MCF 10A (cell line): ENCODE data around the gene EXOC6B. TPM values are rescaled to one million over a fixed set of nuclear protein-coding genes. Genes with fewer than 3 reads are reported as not detected.

ENCODE experiments used
- BruUV-seq: library from RNA; stranded (reverse); fragments of 400-500 nt; replicated peaks from 2 replicates; lab custom pipeline; 2021; lab: Mats Ljungman, UMichigan
- CTCF ChIA-PET: fragments of 300-600 bp; sonication (Branson Sonifier 250); formaldehyde crosslinking; extraction: SDS; loops from one replicate; lab custom pipeline; 2021; ENCODE audit warnings: antibody characterized with exemption, inconsistent platforms; lab: Yijun Ruan, JAX
- POLR2A ChIA-PET: fragments of 300-600, 350-650 bp; sonication (Branson Sonifier 250); formaldehyde crosslinking; extraction: SDS; loops from one replicate; lab custom pipeline; 2020; ENCODE audit warnings: antibody characterized with exemption, inconsistent platforms; lab: Yijun Ruan, JAX
- DNase-seq: peaks from one replicate; pipeline ENCODE4 v3.0.0-alpha.2; 2018; ENCODE audit not compliant: unreplicated experiment
- H3K27ac Mint-ChIP-seq: one replicate; pipeline ENCODE4 v1.8.0; 2022; ENCODE audit warnings: mild to moderate bottlenecking, low read depth, mixed read lengths; ENCODE audit not compliant: unreplicated experiment
- H3K27me3 Mint-ChIP-seq: one replicate; pipeline ENCODE4 v1.8.0; 2022; ENCODE audit warnings: mixed read lengths; ENCODE audit not compliant: insufficient read depth, unreplicated experiment
- H3K36me3 Mint-ChIP-seq: one replicate; pipeline ENCODE4 v1.8.0; 2022; ENCODE audit warnings: mild to moderate bottlenecking, moderate library complexity, mixed read lengths; ENCODE audit not compliant: insufficient read depth, unreplicated experiment
- H3K4me1 Mint-ChIP-seq: one replicate; pipeline ENCODE4 v1.8.0; 2022; ENCODE audit warnings: mixed read lengths; ENCODE audit not compliant: insufficient read depth, unreplicated experiment
- H3K4me3 Mint-ChIP-seq: one replicate; pipeline ENCODE4 v1.8.0; 2022; ENCODE audit warnings: mild to moderate bottlenecking, moderate library complexity, mixed read lengths; ENCODE audit not compliant: unreplicated experiment
- H3K9me3 Mint-ChIP-seq: one replicate; pipeline ENCODE4 v1.8.0; 2022; ENCODE audit warnings: mixed read lengths; ENCODE audit not compliant: unreplicated experiment
- CTCF ChIP-seq: fragments of 200-600 bp; IDR thresholded peaks from one replicate; pipeline ENCODE4 v1.8.0; 2022; ENCODE audit warnings: antibody characterized with exemption, mild to moderate bottlenecking; ENCODE audit not compliant: unreplicated experiment
- intact Hi-C: fragments of 100-400 bp; cut with micrococcal nuclease; formaldehyde crosslinking; loops from 2 replicates; pipeline ENCODE4 v1.14.1; 2022
- total RNA-seq: library from RNA; stranded (reverse); gene quantifications from 2 replicates; pipeline ENCODE4 v1.2.3, GENCODE V29; 2022

The EXOC6B gene
- total RNA-seq, 1 experiment from 2014 or later, result 24.7 TPM

DNA sequence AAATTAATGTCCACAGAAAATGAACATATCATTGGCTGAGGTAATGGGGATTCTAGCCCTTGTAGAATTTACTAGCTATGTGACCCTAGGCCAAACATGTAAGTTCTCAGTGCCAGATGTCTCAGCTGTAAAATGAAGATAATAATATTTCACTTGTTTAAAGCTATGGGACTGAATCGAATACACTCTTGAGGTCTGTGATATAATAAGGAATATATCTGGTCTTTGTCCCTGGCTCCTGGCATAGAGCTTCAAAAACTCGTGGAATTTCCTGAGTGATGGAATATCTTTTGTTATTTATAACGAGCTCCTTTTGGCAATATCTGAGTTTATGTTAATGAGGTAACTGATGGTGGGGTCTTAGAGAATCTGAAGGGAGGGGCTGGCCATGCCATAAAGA, 476.8 kb downstream of the EXOC6B start:
- intact Hi-C loops, result no loop called here
- ChIA-PET POLR2A (interaction anchor here (1.1 to 1.4 kb wide), 2 partner anchors 8 to 18 kb away, joined by 4 to 6 read pairs; no protein-coding TSS in a partner anchor), CTCF (interaction anchor here (0.6 to 0.9 kb wide), 2 partner anchors 18 to 231 kb away, joined by 5 to 6 read pairs; no protein-coding TSS in a partner anchor)
- no peak for TF ChIP-seq CTCF
- DNase-seq, result no peak
- Mint-ChIP-seq H3K36me3 (no peaks in the 10 kb centered on the region), H3K27me3 (no peaks in the 10 kb centered on the region), H3K27ac (no peak overlapping the region), H3K4me3 (no peak overlapping the region), H3K4me1 (peaks cover 11% of the 10 kb centered on the region), H3K9me3 (no peaks in the 10 kb centered on the region)
- no TSS peak for BruUV-seq

DNA sequence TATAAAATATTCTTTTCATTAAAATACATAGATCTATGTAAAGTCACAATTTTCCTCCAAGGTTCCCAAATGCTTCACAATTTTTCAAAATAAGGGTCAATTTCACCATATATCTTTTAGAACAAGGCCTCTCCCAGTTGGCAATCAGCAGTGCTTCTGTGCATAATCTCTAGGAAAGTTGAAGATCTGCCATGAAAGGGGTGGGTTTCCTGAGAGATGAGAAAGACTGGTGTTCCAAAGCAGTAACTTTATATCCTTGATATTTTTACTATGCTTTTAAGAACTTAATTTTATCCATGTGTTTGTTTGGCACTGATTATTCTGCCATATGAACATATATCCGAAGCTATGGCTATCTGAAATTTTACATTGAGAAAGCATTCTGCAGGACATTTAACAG, 478.8 kb downstream of the EXOC6B start:
- no TSS peak for BruUV-seq
- H3K9me3 Mint-ChIP-seq, result no peaks in the 10 kb centered on the region
- no peak for DNase-seq

GRCh38 chr2:72341639-72342038, 484.2 kb downstream of the EXOC6B start:
- CTCF ChIA-PET, result no interaction called here
- Mint-ChIP-seq H3K4me3 (no peak overlapping the region), H3K27me3 (no peaks in the 10 kb centered on the region), H3K4me1 (no peaks in the 10 kb centered on the region), H3K9me3 (no peaks in the 10 kb centered on the region), H3K36me3 (no peaks in the 10 kb centered on the region), H3K27ac (peak overlapping the region; percentile 46)
- TF ChIP-seq CTCF, result no peak
- DNase-seq, result no peak
- BruUV-seq, result no TSS peak
- POLR2A ChIA-PET, result no interaction called here
- intact Hi-C loops, result no loop called here

More for the DNA sequence above, 478.8 kb downstream of the EXOC6B start:
- ChIA-PET CTCF (no interaction called here), POLR2A (no interaction called here)
- TF ChIP-seq CTCF, result no peak
- H3K36me3 Mint-ChIP-seq, result no peaks in the 10 kb centered on the region
- H3K27ac Mint-ChIP-seq, result no peak overlapping the region
- no peaks in the 10 kb centered on the region for H3K27me3 Mint-ChIP-seq
- H3K4me1 Mint-ChIP-seq, result peaks cover 11% of the 10 kb centered on the region
- H3K4me3 Mint-ChIP-seq, result no peak overlapping the region
- intact Hi-C loops, result no loop called here

DNA sequence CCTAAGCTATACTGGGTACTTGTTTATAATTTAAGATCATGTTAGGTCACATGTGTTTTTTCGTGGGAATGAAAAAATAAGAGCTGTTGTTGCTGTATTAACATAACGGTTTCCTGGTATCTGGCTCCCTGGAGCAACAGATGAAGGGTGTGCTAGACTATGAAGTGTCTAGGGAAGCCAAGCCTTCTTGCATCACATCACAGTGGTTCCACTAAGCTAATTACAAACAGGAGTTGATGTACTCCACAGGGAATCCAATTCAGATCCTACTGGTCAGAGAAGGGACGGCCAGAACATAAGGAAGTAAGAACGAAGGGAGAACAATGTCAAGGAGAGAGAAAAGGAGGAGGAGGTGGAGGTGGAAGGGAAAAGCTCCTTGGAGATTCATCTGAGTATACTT, 485.2 kb downstream of the EXOC6B start:
- intact Hi-C loops, result no loop called here
- ChIA-PET CTCF (no interaction called here), POLR2A (interaction anchor here (1.3 kb wide), 1 partner anchor 9 kb away, joined by 6 read pairs; no protein-coding TSS in a partner anchor)
- TF ChIP-seq CTCF, result no peak
- DNase-seq, result no peak
- BruUV-seq, result no TSS peak
- Mint-ChIP-seq H3K27ac (no peak overlapping the region), H3K27me3 (no peaks in the 10 kb centered on the region), H3K9me3 (no peaks in the 10 kb centered on the region), H3K36me3 (no peaks in the 10 kb centered on the region), H3K4me3 (no peak overlapping the region), H3K4me1 (no peaks in the 10 kb centered on the region)
